Measurements from ENCODE around the gene SLC9A8. TPM values are rescaled to one million over a fixed set of nuclear protein-coding genes. Genes with fewer than 3 reads are reported as not detected.

SLC9A8 gene
- total and polyA plus RNA-seq, 2 donors (not counting 1 experiment from before 2014, with no cell fraction given) = 17.8 to 29.7 TPM

DNA sequence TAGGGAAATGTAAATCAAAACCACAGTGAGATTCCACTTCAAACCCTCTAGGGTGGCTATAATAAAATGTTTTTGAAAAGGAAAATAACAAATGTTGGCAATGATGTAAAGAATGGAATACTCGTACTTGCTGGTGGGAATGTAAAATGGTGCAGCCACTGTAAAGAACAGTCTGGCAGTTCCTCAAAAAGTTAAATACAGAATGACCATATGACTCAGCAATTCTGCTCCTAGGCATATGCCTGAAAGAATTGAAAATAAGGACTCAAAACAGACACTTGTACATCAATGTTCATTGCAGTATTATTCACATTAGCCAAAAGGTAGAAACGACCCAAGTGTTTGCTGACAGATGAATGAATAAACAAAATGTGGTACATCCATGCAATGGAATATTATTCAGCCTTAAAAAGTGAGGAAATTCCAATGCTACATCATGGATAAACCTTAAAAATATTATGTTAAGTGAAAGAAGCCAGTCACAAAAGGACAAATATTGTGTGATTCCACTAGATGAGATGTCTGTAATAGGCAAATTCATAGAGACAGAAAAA, 113.3 kb downstream of the SLC9A8 start:
- CTCF ChIA-PET = interaction anchor here (1.0 to 2.0 kb wide), 5 partner anchors 10 to 592 kb away, joined by 3 to 7 read pairs (median 3); no protein-coding TSS in a partner anchor
- Histone ChIP-seq H3K4me2 (replicated peaks; ENCODE audit: low read depth, low read length, poor library complexity, severe bottlenecking) (no peak overlapping the region), H3K4me3 (ENCODE audit: control extremely low read depth in 1 of 5, extremely low read depth in 1 of 5, insufficient read depth in 1 of 5, low read depth in 2 of 5, low read length in 4 of 5) (no peak overlapping the region), H3K4me1 (ENCODE audit: control insufficient read depth in 2 of 2, insufficient read depth in 2 of 2, low read length in 2 of 2) (no peaks in the 10 kb centered on the region), H4K20me1 (ENCODE audit: control insufficient read depth, insufficient read depth, low read length, poor library complexity, severe bottlenecking) (no peaks in the 10 kb centered on the region), H3K36me3 (replicated peaks in 1 of 2; ENCODE audit: control extremely low read depth in 1 of 2, control insufficient read depth in 1 of 2, extremely low read depth in 1 of 2, insufficient read depth in 2 of 2, low read length in 1 of 2) (no peaks in the 10 kb centered on the region), H3K27ac (ENCODE audit: low read length in 2 of 2) (no peak overlapping the region), H3K79me2 (ENCODE audit: control insufficient read depth, insufficient read depth, low read length) (no peaks in the 10 kb centered on the region), H2AFZ (ENCODE audit: insufficient read depth, low read depth, low read length, poor library complexity, severe bottlenecking) (no peak overlapping the region), H3K27me3 (replicated peaks in 1 of 4; ENCODE audit: control extremely low read depth in 1 of 4, control insufficient read depth in 3 of 4, insufficient read depth in 4 of 4, low read length in 3 of 4) (peaks cover 0 to 4% (median 0%) of the 10 kb centered on the region in 4 experiments), H3K9ac (ENCODE audit: low read length) (no peak overlapping the region), H3K9me3 (ENCODE audit: control extremely low read depth in 1 of 3, control insufficient read depth in 2 of 3, insufficient read depth in 1 of 3, low read length in 2 of 3) (no peaks in the 10 kb centered on the region)
- no peaks in the 10 kb centered on the region for H3K9me3 Mint-ChIP-seq (ENCODE audit: insufficient read depth)
- DNase-seq (no peak), ATAC-seq (ENCODE audit: low read depth) (no peak)
- no CpG with 5 or more reads among the region's 2 CpGs for WGBS (ENCODE audit: insufficient coverage)
- intact Hi-C loops (cut with micrococcal nuclease) = no loop called here
- peaks cover 9% of the 10 kb centered on the region for H3K27me3 Mint-ChIP-seq
- peaks cover 4% of the 10 kb centered on the region for H3K4me1 Mint-ChIP-seq
- no peak overlapping the region for H3K4me3 Mint-ChIP-seq
- POLR2A ChIA-PET = no interaction called here
- H3K27ac Mint-ChIP-seq = no peak overlapping the region
- TF ChIP-seq EZH2 (IDR thresholded peaks at IDR 0.05; ENCODE audit: borderline replicate concordance, insufficient read depth, low read depth, low read length, poor library complexity, severe bottlenecking) (no peak), CTCF (IDR thresholded peaks at IDR 0.05) (no peak)

DNA sequence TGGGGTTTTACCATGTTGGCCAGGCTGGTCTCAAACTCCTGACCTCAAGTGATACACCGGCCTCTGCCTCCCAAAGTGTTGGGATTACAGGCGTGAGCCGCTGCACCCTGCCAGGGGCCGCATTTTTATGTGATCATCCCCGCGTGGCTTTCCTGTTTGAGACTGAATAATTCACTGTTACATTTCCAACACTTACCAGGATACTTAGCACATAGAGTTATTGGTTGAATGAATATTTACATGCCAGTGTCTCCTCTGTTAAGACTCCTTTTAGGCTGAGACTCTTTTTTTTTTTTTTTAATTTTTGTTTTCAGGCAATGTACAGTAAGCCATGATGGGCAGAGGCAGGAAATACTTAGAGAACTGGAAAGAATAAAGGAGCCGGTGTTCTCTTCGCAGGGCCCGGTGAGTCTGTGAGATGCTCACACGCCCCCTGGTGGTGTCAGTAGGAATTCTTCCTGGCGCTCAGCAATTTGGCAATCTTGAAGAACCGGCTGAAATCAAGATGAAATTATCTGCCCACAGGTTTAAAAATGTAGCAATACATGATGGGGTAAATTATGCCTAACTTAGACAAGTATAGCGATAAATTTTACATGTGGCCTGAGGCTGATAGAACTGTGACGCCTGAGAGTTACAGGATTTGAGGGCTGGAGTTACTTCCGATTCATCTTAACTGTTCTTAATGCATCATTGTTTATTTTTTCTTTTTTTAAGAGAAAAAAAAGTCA, 115.9 kb downstream of the SLC9A8 start:
- no peaks in the 10 kb centered on the region for H3K27me3 ChIP-seq (replicated peaks in 1 of 4; ENCODE audit: control extremely low read depth in 1 of 4, control insufficient read depth in 3 of 4, insufficient read depth in 4 of 4, low read length in 3 of 4)
- DNase-seq (peak; percentile 81), ATAC-seq (ENCODE audit: low read depth) (peak; percentile 91)
- CTCF ChIA-PET = interaction anchor here (0.7 kb wide), 1 partner anchor 22 kb away, joined by 4 read pairs; no protein-coding TSS in a partner anchor
- H3K4me3 ChIP-seq (ENCODE audit: control extremely low read depth in 1 of 5, extremely low read depth in 1 of 5, insufficient read depth in 1 of 5, low read depth in 2 of 5, low read length in 4 of 5) = no peak overlapping the region
- no peaks in the 10 kb centered on the region for H3K36me3 ChIP-seq (replicated peaks in 1 of 2; ENCODE audit: control extremely low read depth in 1 of 2, control insufficient read depth in 1 of 2, extremely low read depth in 1 of 2, insufficient read depth in 2 of 2, low read length in 1 of 2)
- peak overlapping the region; percentile 15 for H3K27ac Mint-ChIP-seq
- TF ChIP-seq EZH2 (IDR thresholded peaks at IDR 0.05; ENCODE audit: borderline replicate concordance, insufficient read depth, low read depth, low read length, poor library complexity, severe bottlenecking) = no peak
- TF ChIP-seq CTCF (IDR thresholded peaks at IDR 0.05) = peak; percentile 95
- H3K4me1 ChIP-seq (ENCODE audit: control insufficient read depth in 2 of 2, insufficient read depth in 2 of 2, low read length in 2 of 2) = no peaks in the 10 kb centered on the region
- peak overlapping the region; percentile 20 for H2AFZ ChIP-seq (ENCODE audit: insufficient read depth, low read depth, low read length, poor library complexity, severe bottlenecking)
- no peak overlapping the region for H3K4me3 Mint-ChIP-seq
- no peaks in the 10 kb centered on the region for H4K20me1 ChIP-seq (ENCODE audit: control insufficient read depth, insufficient read depth, low read length, poor library complexity, severe bottlenecking)
- H3K27ac ChIP-seq (ENCODE audit: low read length in 2 of 2) = no peak overlapping the region
- intact Hi-C loops (cut with micrococcal nuclease) = loop anchor here (1.0 kb wide), 3 partner anchors 8 to 317 kb away; partner anchors contain the start of genes RNF114 and SPATA2
- H3K27me3 Mint-ChIP-seq = peaks cover 9% of the 10 kb centered on the region
- no peak overlapping the region for H3K9ac ChIP-seq (ENCODE audit: low read length)
- WGBS (ENCODE audit: insufficient coverage) = 17% methylated on average over 10 of the region's 15 CpGs
- H3K9me3 Mint-ChIP-seq (ENCODE audit: insufficient read depth) = no peaks in the 10 kb centered on the region
- H3K4me1 Mint-ChIP-seq = peaks cover 4% of the 10 kb centered on the region
- peak overlapping the region; percentile 17 for H3K4me2 ChIP-seq (replicated peaks; ENCODE audit: low read depth, low read length, poor library complexity, severe bottlenecking)
- no peaks in the 10 kb centered on the region for H3K79me2 ChIP-seq (ENCODE audit: control insufficient read depth, insufficient read depth, low read length)
- no peaks in the 10 kb centered on the region for H3K9me3 ChIP-seq (ENCODE audit: control extremely low read depth in 1 of 3, control insufficient read depth in 2 of 3, insufficient read depth in 1 of 3, low read length in 2 of 3)
- POLR2A ChIA-PET = no interaction called here

Data from B cell (primary cell).